OCI-LY1 (cell line): ENCODE data around the gene P3H2.

ENCODE experiments used
- EZH2 ChIP-seq: fragments of 200-600 bp; sonication (generic), shearing (Covaris generic); IDR thresholded peaks from 2 replicates; pipeline ENCODE4 v1.8.0; 2017; ENCODE audit warnings: borderline replicate concordance, mixed run types, mild to moderate bottlenecking, antibody characterized with exemption, low read length, moderate library complexity, mixed read lengths
- TF ChIP-seq, protein P1 (sequence below): fragments of 200-600 bp; sonication (generic), shearing (Covaris generic); IDR thresholded peaks from 2 replicates; pipeline ENCODE4 v1.5.1; 2017; ENCODE audit warnings: mild to moderate bottlenecking, antibody characterized with exemption, low read length, moderate library complexity, mixed read lengths

GRCh38 chr3:190027116-190027515 is 93.6 kb downstream of the P3H2 start:
- TF ChIP-seq, protein P1, sequence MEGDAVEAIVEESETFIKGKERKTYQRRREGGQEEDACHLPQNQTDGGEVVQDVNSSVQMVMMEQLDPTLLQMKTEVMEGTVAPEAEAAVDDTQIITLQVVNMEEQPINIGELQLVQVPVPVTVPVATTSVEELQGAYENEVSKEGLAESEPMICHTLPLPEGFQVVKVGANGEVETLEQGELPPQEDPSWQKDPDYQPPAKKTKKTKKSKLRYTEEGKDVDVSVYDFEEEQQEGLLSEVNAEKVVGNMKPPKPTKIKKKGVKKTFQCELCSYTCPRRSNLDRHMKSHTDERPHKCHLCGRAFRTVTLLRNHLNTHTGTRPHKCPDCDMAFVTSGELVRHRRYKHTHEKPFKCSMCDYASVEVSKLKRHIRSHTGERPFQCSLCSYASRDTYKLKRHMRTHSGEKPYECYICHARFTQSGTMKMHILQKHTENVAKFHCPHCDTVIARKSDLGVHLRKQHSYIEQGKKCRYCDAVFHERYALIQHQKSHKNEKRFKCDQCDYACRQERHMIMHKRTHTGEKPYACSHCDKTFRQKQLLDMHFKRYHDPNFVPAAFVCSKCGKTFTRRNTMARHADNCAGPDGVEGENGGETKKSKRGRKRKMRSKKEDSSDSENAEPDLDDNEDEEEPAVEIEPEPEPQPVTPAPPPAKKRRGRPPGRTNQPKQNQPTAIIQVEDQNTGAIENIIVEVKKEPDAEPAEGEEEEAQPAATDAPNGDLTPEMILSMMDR: no peak
- TF ChIP-seq EZH2: no peak
